Measurements from ENCODE around the gene TRAPPC12. TPM values are rescaled to one million over a fixed set of nuclear protein-coding genes. Genes with fewer than 3 reads are reported as not detected.
A peak's percentile ranks its signal among the peaks of the same experiment; 100 is the strongest.

Gene TRAPPC12
- total RNA-seq, 2 experiments from 2014 or later: 49.8 to 64.0 TPM

GRCh38 chr2:3503483-3503882 is 124.0 kb downstream of the TRAPPC12 start:
- Mint-ChIP-seq H3K9me3 (no peaks in the 10 kb centered on the region), H3K4me1 (ENCODE audit: low read depth) (peaks cover 16% of the 10 kb centered on the region), H3K4me3 (peak overlapping the region; percentile 4), H3K27me3 (no peaks in the 10 kb centered on the region), H3K27ac (no peak overlapping the region), H3K36me3 (ENCODE audit: low read depth) (peaks cover 88% of the 10 kb centered on the region)
- ChIA-PET CTCF (no interaction called here), POLR2A (no interaction called here)
- ATAC-seq (ENCODE audit: poor library complexity): no peak
- no peak overlapping the region for H3K4me3 ChIP-seq (ENCODE audit: low read length)
- no peak for DNase-seq
- no peak overlapping the region for H3K27ac ChIP-seq (ENCODE audit: low read depth in 1 of 2, low read length in 2 of 2)
- no peaks in the 10 kb centered on the region for H3K4me1 ChIP-seq (ENCODE audit: insufficient read depth, low read length)
- intact Hi-C loops (cut with DNase I, micrococcal nuclease): no loop called here
- peaks cover 38% of the 10 kb centered on the region for H3K36me3 ChIP-seq (ENCODE audit: insufficient read depth, low read length)
- H3K9me3 ChIP-seq (ENCODE audit: control insufficient read depth in 1 of 2, insufficient read depth in 1 of 2, low read length in 2 of 2): no peaks in the 10 kb centered on the region
- H3K27me3 ChIP-seq (ENCODE audit: control insufficient read depth in 1 of 2, insufficient read depth in 2 of 2, low read length in 2 of 2): no peaks in the 10 kb centered on the region
- TF ChIP-seq CTCF (IDR thresholded peaks at IDR 0.05): no peak

- H3K36me3 ChIP-seq (ENCODE audit: insufficient read depth, low read length): peaks cover 26% of the 10 kb centered on the region
- Mint-ChIP-seq H3K27ac (no peak overlapping the region), H3K4me3 (no peak overlapping the region), H3K4me1 (ENCODE audit: low read depth) (peaks cover 16% of the 10 kb centered on the region), H3K27me3 (no peaks in the 10 kb centered on the region), H3K36me3 (ENCODE audit: low read depth) (peaks cover 88% of the 10 kb centered on the region), H3K9me3 (no peaks in the 10 kb centered on the region)
- TF ChIP-seq CTCF (IDR thresholded peaks at IDR 0.05): no peak
- no peak overlapping the region for H3K27ac ChIP-seq (ENCODE audit: low read depth in 1 of 2, low read length in 2 of 2)
- H3K9me3 ChIP-seq (ENCODE audit: control insufficient read depth in 1 of 2, insufficient read depth in 1 of 2, low read length in 2 of 2): no peaks in the 10 kb centered on the region
- ATAC-seq (ENCODE audit: poor library complexity) (no peak), DNase-seq (no peak)
- intact Hi-C loops (cut with DNase I, micrococcal nuclease): no loop called here
- H3K27me3 ChIP-seq (ENCODE audit: control insufficient read depth in 1 of 2, insufficient read depth in 2 of 2, low read length in 2 of 2): no peaks in the 10 kb centered on the region
- ChIA-PET CTCF (no interaction called here), POLR2A (no interaction called here)
- H3K4me3 ChIP-seq (ENCODE audit: low read length): no peak overlapping the region
- no peaks in the 10 kb centered on the region for H3K4me1 ChIP-seq (ENCODE audit: insufficient read depth, low read length)
Measured at GRCh38 chr2:3504741-3505140, 125.2 kb downstream of the TRAPPC12 start.

GRCh38 chr2:3505771-3506170 is 126.3 kb downstream of the TRAPPC12 start:
- Histone ChIP-seq H3K27ac (ENCODE audit: low read depth in 1 of 2, low read length in 2 of 2) (no peak overlapping the region), H3K4me3 (ENCODE audit: low read length) (no peak overlapping the region), H3K9me3 (ENCODE audit: control insufficient read depth in 1 of 2, insufficient read depth in 1 of 2, low read length in 2 of 2) (no peaks in the 10 kb centered on the region), H3K4me1 (ENCODE audit: insufficient read depth, low read length) (no peaks in the 10 kb centered on the region), H3K27me3 (ENCODE audit: control insufficient read depth in 1 of 2, insufficient read depth in 2 of 2, low read length in 2 of 2) (no peaks in the 10 kb centered on the region), H3K36me3 (ENCODE audit: insufficient read depth, low read length) (peaks cover 25% of the 10 kb centered on the region)
- TF ChIP-seq CTCF (IDR thresholded peaks at IDR 0.05): no peak
- no peak overlapping the region for H3K4me3 Mint-ChIP-seq
- intact Hi-C loops (cut with DNase I, micrococcal nuclease): no loop called here
- POLR2A ChIA-PET: interaction anchor here (1.4 kb wide), 1 partner anchor 14 kb away, joined by 5 read pairs; the partner anchor contains the start of gene ADI1
- ATAC-seq (ENCODE audit: poor library complexity) (no peak), DNase-seq (no peak)
- H3K36me3 Mint-ChIP-seq (ENCODE audit: low read depth): peaks cover 87% of the 10 kb centered on the region
- H3K4me1 Mint-ChIP-seq (ENCODE audit: low read depth): peaks cover 19% of the 10 kb centered on the region
- H3K27me3 Mint-ChIP-seq: no peaks in the 10 kb centered on the region
- H3K9me3 Mint-ChIP-seq: no peaks in the 10 kb centered on the region
- H3K27ac Mint-ChIP-seq: no peak overlapping the region
- CTCF ChIA-PET: no interaction called here

All from CD4-positive, alpha-beta T cell (primary cell).